Transverse colon (tissue), 4 donors: ENCODE measurements around the gene BCKDK. TPM values are rescaled to one million over a fixed set of nuclear protein-coding genes. Genes with fewer than 3 reads are reported as not detected.

Experiments used
- DNase-seq: peaks from one replicate; pipeline ENCODE4 v3.0.0-alpha.2; 2019
- H3K27ac ChIP-seq, 4 donors: fragments of 200-600 bp; sonication (generic); 2 replicates each; pipeline ENCODE4 v1.5.1; 2016 to 2018; ENCODE audit warnings: inconsistent platforms in 4 of 4
- H3K27me3 ChIP-seq: fragments of 200-600 bp; sonication (generic); 2 replicates; pipeline ENCODE4 v1.5.1; 2017; ENCODE audit warnings: inconsistent platforms
- H3K36me3 ChIP-seq, 4 donors: fragments of 200-600 bp; sonication (generic); 2 replicates each; pipeline ENCODE4 v1.5.1; 2017 to 2019; ENCODE audit warnings: inconsistent platforms in 4 of 4
- H3K4me1 ChIP-seq, 4 donors: fragments of 200-600 bp; sonication (generic); 2 replicates each; pipeline ENCODE4 v1.5.1; 2017 to 2020; ENCODE audit warnings: inconsistent platforms in 4 of 4
- H3K4me3 ChIP-seq, 4 donors: fragments of 200-600 bp; sonication (generic); 1 replicate in 1 of 4; 2 replicates in 3 of 4; pipeline versions ENCODE4 v1.5.1 to v1.6.1; 2017 to 2019; ENCODE audit warnings: inconsistent platforms in 4 of 4
- H3K9me3 ChIP-seq, 2 donors: fragments of 200-600 bp; sonication (generic); 2 replicates each; pipeline ENCODE4 v1.5.1; 2017 to 2019; ENCODE audit warnings: inconsistent platforms in 2 of 2
- CTCF ChIP-seq, 5 experiments: fragments of 200-600 bp in 3 of 5; fragments of 450-650 bp in 2 of 5; sonication (generic) in 3 of 5; IDR thresholded peaks; 1 replicate in 2 of 5; 2 replicates in 3 of 5; pipeline ENCODE4 v1.5.1; 2016 to 2017; ENCODE audit warnings: antibody characterized with exemption in 5 of 5, inconsistent platforms in 3 of 5, mild to moderate bottlenecking in 2 of 5, moderate library complexity in 1 of 5
- EP300 ChIP-seq: sonication (generic); formaldehyde crosslinking; IDR thresholded peaks from one replicate; pipeline ENCODE4 v1.6.1; 2017; ENCODE audit warnings: antibody characterized with exemption, low read depth
- POLR2A ChIP-seq: fragments of 450-650 bp; IDR thresholded peaks from one replicate; pipeline ENCODE4 v1.6.1; 2016; ENCODE audit warnings: antibody characterized with exemption, mild to moderate bottlenecking, moderate library complexity
- POLR2AphosphoS5 ChIP-seq, 3 donors: sonication (generic); formaldehyde crosslinking; IDR thresholded peaks; one replicate each; pipeline ENCODE4 v1.6.1; 2016; ENCODE audit warnings: antibody characterized with exemption in 3 of 3
- WGBS, 2 donors: methylation state at CpG; one replicate each; pipeline ENCODE4 v1.1.5; 2018; ENCODE audit warnings: low coverage in 1 of 2; 5-methylcytosine and 5-hydroxymethylcytosine counted together
- in situ Hi-C, 4 donors: fragments of 200-750 bp; cut with MboI; loops; one replicate each; pipeline versions ENCODE4 v1.15.0 to v1.15.1; 2017; ENCODE audit warnings: low sequenced_read_pairs in 3 of 4, low pct_ligation_motif_present in 1 of 4, low pct_unique_long_range_greater_than_20kb in 1 of 4
- intact Hi-C: fragments of 100-400 bp; cut with DNase I; formaldehyde crosslinking; loops from one replicate; pipeline ENCODE4 v1.15.1; 2023; ENCODE audit warnings: low total_unique reads
- total RNA-seq, 4 donors: library from RNA; depleted of rRNA; stranded (reverse); fragments of >200 nt; gene quantifications; one replicate each; pipeline ENCODE4 v1.1.0, GENCODE V29; 2016

The BCKDK gene
- total RNA-seq, 4 donors from 2014 or later, result 46.8 to 56.5 (median 51.3) TPM

GRCh38 chr16:31110106-31111034 is 2.2 kb downstream of the BCKDK start:
- no peak for DNase-seq
- Histone ChIP-seq H3K9me3 (no peaks in the 10 kb centered on the region), H3K27me3 (no peaks in the 10 kb centered on the region), H3K36me3 (peaks cover 0 to 5% (median 3%) of the 10 kb centered on the region in 4 donors), H3K27ac (no peak overlapping the region), H3K4me1 (peaks cover 3 to 52% (median 29%) of the 10 kb centered on the region in 4 donors), H3K4me3 (no peak overlapping the region)
- in situ Hi-C loops, result no loop called here
- intact Hi-C loops, result no loop called here
- TF ChIP-seq POLR2A, result no peak
- no peak for TF ChIP-seq CTCF (IDR thresholded peaks at IDR 0.05)
- no peak for TF ChIP-seq EP300
- TF ChIP-seq POLR2AphosphoS5 (IDR thresholded peaks at IDR 0.05), result no peak
- 89 to 93% methylated on average over 9 to 26 of the region's 26 CpGs for WGBS, 2 donors

- TF ChIP-seq POLR2AphosphoS5 (IDR thresholded peaks at IDR 0.05), result no peak
- TF ChIP-seq EP300, result no peak
- TF ChIP-seq CTCF (IDR thresholded peaks at IDR 0.05), result no peak
- no peak for TF ChIP-seq POLR2A
- H3K27me3 ChIP-seq, result no peaks in the 10 kb centered on the region
- no peak overlapping the region for H3K27ac ChIP-seq
- 95% methylated on average over 15 of the region's 23 CpGs; no CpG with 5 or more reads in 1 of the 2 donors for WGBS, 2 donors
- no peak overlapping the region for H3K4me3 ChIP-seq
- H3K9me3 ChIP-seq, result no peaks in the 10 kb centered on the region
- intact Hi-C loops, result no loop called here
- DNase-seq, result no peak
- peaks cover 0 to 5% (median 3%) of the 10 kb centered on the region in 4 donors for H3K36me3 ChIP-seq
- peaks cover 8 to 59% (median 35%) of the 10 kb centered on the region in 4 donors for H3K4me1 ChIP-seq
- in situ Hi-C loops, result no loop called here
Measured at GRCh38 chr16:31111881-31112466, 3.8 kb downstream of the BCKDK start.

- Histone ChIP-seq H3K4me1 (peaks cover 8 to 59% (median 35%) of the 10 kb centered on the region in 4 donors), H3K9me3 (no peaks in the 10 kb centered on the region), H3K36me3 (peaks cover 0 to 5% (median 3%) of the 10 kb centered on the region in 4 donors), H3K27ac (peak overlapping the region; percentile 92 to 100 (median 96)), H3K27me3 (no peaks in the 10 kb centered on the region), H3K4me3 (no peak overlapping the region)
- TF ChIP-seq CTCF (IDR thresholded peaks at IDR 0.05) (no peak), POLR2A (no peak), POLR2AphosphoS5 (IDR thresholded peaks at IDR 0.05) (no peak), EP300 (no peak)
- in situ Hi-C loops (no loop called here), intact Hi-C loops (no loop called here)
- no peak for DNase-seq
- WGBS, 2 donors, result 82% methylated on average over 2 of the region's 2 CpGs; no CpG with 5 or more reads in 1 of the 2 donors
Measured at GRCh38 chr16:31112711-31113110, 4.5 kb downstream of the BCKDK start.
